ENCODE measurements around the gene ATP6V0D1.
"Not testable (repeated sequence)": the region's sequence is repeated elsewhere in the genome, so short reads cannot be mapped to it uniquely, and the experiment has no call there.

Gene ATP6V0D1

DNA sequence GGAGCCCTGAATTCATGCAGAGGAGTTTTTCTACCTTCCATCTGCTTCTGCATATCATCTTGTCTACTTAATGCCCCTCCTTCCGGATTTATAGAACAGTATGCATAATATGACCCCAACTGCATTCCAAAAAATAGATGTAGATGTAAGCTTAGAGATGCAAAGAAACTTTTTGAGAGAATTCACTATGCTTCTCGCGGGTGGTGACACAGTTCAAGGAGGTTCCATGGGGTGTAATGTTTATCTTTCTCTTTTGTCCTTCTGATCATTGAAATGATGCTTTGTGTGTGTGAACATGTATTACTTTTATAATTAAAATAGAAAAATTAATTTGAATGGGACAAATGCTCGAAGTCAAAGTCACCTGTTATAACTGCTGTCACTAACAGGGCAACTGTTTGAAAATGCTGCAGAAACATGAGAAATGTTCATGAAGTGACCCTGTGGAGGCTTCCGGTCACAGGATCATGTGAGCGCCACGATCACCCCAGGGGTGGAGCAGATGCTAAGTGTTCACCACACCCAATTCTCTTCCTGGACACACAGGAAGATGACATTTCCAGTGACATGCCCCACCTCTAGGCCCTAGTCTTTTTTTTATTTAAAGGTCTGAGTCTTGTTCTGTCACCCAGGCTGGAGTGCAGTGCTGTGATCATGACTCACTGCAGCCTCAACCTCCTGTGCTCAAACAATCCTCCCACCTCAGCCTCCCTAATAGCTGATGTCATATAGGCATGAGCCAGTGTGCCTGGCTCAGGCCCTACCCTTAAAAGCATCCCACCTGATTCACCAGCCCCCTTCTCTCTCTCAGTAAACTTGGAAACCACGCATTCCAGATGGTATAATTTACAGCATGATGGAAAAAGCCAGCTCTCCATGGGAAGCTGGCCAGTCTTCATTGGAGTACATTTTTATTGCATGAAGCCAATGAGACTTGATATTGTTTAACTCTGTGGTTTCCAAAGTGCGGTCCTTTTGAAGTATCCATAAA, 23.4 kb upstream of the ATP6V0D1 start:
- DNase-seq = no peak

GRCh38 chr16:67499106-67499505, 18.1 kb upstream of the ATP6V0D1 start:
- DNase-seq = no peak

DNA sequence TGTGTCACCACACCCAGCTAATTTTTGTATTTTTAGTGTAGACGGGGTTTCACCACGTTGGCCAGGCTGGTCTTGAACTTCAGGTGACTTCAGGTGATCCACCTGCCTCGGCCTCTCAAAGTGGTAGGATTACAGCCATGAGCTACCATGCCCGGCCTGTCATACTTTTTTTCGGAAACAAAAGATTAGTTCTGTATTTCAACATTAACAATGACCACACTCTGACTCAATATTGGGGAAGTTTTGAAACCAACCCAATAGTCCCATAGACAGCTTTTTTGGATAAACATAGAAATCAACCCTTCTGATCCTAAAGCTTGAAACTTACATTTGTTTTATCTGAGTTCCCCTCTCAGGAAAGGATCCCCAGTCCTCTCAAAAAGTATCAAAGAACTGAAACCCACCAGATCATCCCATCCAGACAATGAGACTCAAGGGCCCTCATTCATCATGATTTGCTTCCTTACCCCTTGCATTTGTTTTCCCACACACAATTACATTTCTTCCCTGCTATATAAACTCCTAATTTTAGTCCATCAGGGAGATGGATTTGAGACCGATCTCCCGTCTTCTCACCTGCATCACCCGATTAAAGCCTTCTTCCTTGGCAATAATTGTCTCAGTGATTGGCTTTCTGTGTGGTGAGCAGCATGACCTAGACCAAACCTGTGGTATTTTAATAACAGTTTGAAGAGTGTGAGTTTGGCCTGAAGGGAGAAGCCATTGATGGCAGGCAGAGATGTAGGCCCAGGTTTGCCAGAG, 9.6 kb upstream of the ATP6V0D1 start:
- DNase-seq = no peak

GRCh38 chr16:67489401-67490083, 8.6 kb upstream of the ATP6V0D1 start:
- DNase-seq = no peak

DNA sequence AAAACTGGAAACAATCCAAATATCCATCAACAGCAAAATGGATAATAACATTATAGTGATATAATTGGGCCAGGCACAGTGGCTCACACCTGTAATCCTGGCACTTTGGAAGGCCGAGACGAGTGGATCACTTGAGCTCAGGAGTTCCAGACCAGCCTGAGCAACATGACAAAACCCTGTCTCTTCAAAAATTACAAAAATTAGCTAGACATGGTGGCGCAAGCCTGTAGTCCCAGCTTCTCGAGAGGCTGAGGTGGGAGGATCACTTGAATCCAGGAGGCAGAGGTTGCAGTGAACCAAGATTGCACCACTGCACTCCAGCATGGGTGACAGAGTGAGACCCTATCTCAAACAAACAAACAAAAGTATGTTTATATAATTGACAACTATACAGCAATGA, 6.6 kb upstream of the ATP6V0D1 start:
- DNase-seq = not testable (repeated sequence)

DNA sequence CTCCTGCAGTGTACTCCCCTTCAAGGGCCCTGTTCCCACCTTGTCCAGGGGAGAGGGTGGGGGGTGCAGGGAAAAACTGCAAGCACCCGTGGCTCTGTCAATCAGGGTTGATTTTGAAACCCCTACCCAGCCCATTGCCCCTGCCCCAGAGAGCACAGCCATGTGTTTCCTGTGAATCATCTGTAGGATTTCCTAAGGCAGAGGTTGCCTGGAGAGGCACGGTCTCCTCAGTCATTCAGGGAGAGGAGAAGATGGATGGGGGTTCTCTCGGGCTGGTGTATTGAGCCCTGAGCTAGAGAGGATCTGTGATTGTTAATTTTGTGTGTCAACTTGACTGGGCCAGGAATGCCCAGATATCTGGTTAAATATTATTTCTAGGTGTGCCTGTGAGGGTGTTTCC, 5.8 kb upstream of the ATP6V0D1 start:
- DNase-seq = no peak

DNA sequence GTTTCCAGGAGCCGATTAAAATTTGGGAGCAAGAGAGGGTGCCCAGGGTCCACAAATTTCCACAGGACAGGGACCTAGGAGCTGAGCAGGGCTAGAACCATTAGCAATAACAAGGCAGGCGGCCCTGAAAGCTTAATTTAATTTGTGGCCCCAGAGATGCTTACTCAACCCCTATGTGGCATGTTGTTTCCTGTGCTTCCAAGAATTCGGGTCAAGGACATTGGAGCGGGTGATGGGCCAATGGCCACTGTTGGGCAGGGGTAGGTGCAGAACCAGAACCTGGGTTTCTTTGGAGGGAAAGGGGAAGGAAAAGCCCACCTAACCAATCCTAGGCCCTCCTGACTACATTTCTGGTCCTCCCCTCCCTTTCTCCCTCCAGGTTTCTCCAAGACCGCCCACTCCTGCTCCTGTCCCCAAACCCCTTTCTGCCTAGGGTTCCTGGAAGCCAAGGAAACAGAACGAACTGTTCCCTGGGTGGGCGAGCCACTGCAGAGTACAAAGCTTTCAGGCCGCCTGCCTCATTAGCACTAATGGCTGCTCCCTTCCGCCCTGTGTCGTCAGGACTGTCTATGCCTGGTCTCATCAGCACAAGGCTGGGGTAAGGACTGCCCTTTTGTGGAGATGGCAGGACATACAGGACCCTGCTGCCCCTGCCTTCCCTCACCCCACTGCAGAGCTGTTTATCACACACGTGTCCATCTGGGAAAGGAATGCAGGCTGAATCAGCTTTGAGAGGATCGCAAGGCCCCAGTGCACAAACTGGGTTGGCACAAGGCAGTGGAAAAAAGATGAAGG, 3.0 kb upstream of the ATP6V0D1 start:
- no peak for DNase-seq

DNA sequence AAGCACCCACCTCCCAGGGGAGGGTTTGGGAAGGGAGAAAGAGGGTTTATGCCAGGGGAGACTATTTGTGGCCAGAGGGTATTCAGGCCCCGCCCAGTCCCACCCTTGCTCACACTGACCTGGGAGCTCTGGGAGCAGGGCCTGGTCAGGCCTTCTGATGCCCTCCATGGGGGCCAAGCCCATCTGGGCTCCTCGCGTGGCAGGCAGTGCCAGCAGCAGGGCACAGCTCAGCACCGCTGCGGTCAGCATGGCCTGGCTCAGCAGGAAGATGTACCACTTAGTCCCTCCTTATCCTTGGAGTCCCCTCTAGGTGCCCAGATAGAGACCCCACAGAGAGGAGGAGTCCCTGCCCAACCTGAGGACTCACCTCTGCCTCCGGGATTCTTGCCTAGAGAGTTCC, 2.2 kb upstream of the ATP6V0D1 start, which contains the start of gene AGRP:
Gene AGRP (minus strand): TSS at position 398 of the 400 bp plus-strand sequence. CDS start 149 bp downstream, at position 249.
- no peak for DNase-seq

DNA sequence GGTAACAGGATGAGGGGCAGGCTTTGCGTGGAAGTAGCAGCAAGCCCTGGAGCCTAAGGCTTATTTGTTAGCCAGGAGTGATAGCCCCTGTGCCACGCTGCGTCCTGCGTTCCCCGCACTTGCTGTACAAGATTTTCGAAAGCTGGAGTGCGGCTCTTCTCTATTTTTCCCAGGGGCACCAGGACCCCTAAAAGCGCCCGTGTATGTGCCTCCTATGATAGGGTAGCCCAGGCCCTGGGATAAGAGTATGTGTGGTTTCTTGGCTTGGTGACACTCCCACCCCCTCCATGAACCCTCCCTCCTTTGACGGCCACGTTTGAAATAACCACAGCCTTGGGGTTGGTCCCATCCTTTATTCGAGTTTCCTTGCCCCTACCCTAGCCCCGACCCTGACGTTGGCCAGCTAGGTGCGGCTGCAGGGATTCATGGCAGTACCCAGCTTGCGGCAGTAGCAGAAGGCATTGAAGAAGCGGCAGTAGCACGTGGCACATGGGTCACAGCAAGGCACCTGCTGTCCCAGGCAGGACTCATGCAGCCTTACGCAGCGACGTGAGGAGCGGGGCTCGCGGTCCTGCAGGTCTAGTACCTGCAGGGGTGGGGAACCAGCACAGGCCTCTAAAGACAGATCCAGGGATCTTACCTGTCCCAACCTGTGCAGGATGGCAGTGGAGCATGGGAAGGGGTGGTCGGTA, 1.4 kb upstream of the ATP6V0D1 start:
- no peak for DNase-seq

GRCh38 chr16:67481561-67482232, 740 bp upstream of the ATP6V0D1 start:
- DNase-seq = no peak

DNA sequence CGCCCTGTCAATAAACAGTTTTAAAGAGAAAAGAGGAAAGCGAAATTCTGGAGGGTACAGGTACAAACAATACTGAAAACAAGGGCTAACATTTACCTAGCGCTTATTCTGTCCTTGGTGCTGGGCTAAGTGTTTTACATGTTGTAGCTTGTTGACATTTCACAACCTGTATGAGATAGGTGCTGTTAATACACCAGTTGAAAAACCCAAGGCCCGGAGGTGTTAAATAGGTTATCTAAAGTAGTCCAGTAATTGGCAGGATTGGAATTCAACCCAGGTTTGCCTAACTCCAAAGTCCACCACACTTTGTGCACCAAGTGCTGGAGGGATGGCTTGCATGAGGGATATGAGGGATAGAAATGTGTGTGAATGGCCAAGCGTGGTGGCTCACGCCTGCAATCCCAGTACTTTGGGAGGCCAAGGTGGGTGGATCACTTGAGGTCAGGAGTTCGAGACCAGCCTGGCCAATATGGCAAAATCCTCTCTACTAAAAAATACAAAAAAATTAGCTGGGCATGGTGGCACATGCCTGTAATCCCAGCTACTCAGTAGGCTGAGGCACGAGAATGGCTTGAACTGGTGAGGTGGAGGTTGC, 2.9 kb downstream of the ATP6V0D1 start:
- DNase-seq = no peak

- DNase-seq = no peak
These were observed 6.2 kb downstream of the ATP6V0D1 start for GRCh38 chr16:67474551-67475455.

GRCh38 chr16:67471758-67472384, 9.1 kb downstream of the ATP6V0D1 start:
- no peak for DNase-seq

DNA sequence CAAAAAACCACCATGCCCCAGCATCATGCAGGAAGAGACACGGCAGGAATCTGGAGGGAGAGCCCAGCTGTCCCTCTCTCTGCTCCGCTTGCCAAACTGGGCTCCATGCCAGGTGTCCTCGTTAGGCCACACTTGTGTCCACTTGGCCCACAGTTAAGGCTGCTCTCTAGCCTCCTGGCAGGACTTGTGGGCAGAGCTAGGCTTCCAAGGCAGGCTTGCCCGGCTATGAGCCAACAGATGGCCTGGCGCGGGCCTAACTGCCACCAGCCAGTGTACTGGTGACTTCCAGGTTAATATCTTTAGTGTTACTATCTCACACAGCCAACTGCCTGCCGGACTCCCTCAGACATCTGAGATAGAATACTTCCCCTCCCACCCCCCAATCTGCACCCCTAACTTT, 10.6 kb downstream of the ATP6V0D1 start:
- DNase-seq = no peak

GRCh38 chr16:67468731-67469130, 12.2 kb downstream of the ATP6V0D1 start:
- DNase-seq = no peak

DNA sequence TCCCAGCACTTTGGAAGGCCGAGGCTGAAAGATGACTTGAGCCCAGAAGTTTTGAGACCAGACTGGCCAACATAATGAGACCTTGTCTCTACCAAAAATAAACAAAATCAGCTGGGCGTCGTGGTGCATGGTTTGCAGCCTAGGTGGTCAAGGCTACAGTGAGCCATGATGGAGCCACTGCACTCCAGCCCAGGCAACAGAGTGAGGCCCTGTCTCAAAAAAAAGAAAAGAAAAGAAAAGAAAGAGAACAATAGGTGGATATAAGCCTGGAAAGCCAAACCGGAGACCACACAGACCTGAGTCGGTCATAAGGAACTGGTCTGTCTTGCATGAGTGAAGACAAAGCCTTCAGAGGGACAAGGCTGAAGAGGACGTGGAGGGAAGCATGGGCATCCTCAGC, 14.4 kb downstream of the ATP6V0D1 start:
- no peak for DNase-seq

DNA sequence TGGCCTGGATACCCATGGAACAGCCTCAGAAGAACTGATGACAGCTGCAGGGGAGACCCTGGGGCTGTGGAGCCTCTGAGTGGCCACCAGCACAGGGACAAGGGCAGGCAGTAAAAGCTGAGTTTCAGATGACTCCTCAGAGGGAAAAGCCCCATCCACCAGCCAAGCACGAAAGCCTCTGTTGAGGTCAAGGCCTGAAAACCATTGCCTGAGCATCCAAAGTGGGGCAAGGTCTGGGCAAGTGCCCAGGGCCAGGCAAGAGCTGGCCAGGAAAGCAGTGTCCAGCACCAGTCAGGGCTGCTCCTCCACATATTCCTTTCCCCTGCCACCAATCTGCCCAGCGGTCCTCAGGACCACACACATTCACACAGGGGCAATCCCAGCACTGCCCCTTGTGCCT, 16.4 kb downstream of the ATP6V0D1 start:
- no peak for DNase-seq

DNA sequence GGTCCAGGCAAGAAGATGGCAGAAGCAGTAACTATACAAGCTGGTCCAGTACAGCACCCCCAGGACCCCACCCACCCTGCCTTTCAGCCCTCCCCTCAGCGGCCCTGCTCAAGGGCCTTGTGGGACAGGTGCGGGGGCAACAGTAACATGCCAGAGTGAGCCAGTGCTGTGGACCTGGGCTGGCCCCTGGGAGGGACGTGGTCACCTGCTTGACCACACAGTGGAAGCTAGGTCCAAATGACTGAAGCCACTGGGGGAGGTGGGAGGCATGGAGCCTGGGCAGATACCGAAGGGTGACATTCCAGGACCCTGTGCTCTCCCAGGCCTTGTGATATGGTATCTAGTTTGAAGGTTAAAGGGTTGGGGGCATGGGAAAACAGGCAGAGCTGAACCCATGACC, 17.3 kb downstream of the ATP6V0D1 start:
- no peak for DNase-seq

- no peak for DNase-seq
These were observed 17.9 kb downstream of the ATP6V0D1 start for GRCh38 chr16:67463059-67463458.

Data from fibroblast of skin of scalp (primary cell).